Measurements from ENCODE around the gene PSIP1.
"Not testable (repeated sequence)": the region's sequence is repeated elsewhere in the genome, so short reads cannot be mapped to it uniquely, and the experiment has no call there.

The PSIP1 gene

GRCh38 chr9:15510789-15511575, at the start of gene PSIP1:
Gene PSIP1 (minus strand): TSS chr9:15510970. CDS start chr9:15510188, 782 bp downstream.
- DNase-seq (ENCODE audit: low read depth in 2 of 3, low spot score in 2 of 3), result peak; percentile 65 to 80 (median 76)

- no peak for DNase-seq (ENCODE audit: low read depth in 2 of 3, low spot score in 2 of 3)
These were observed 42.7 kb upstream of the PSIP1 start for GRCh38 chr9:15553528-15553898.

GRCh38 chr9:15552636-15553527, 42.1 kb upstream of the PSIP1 start, which contains the start of gene CCDC171:
Gene CCDC171 (plus strand): TSS chr9:15553043. CDS start chr9:15564089, 11,046 bp downstream.
- DNase-seq (ENCODE audit: low read depth in 2 of 3, low spot score in 2 of 3), result peak; percentile 55 to 68 (median 62)

- DNase-seq (ENCODE audit: low read depth in 2 of 3, low spot score in 2 of 3), result no peak
These were observed 38.8 kb upstream of the PSIP1 start for GRCh38 chr9:15549611-15550010.

- DNase-seq (ENCODE audit: low read depth in 2 of 3, low spot score in 2 of 3), result no peak
These were observed 32.5 kb upstream of the PSIP1 start for GRCh38 chr9:15543047-15543813.

- DNase-seq (ENCODE audit: low read depth in 2 of 3, low spot score in 2 of 3), result no peak
These were observed 31.9 kb upstream of the PSIP1 start for GRCh38 chr9:15542624-15543023.

GRCh38 chr9:15541872-15542271, 31.1 kb upstream of the PSIP1 start:
- no peak for DNase-seq (ENCODE audit: low read depth in 2 of 3, low spot score in 2 of 3)

GRCh38 chr9:15531380-15531779, 20.6 kb upstream of the PSIP1 start:
- DNase-seq (ENCODE audit: low read depth in 2 of 3, low spot score in 2 of 3), result no peak

GRCh38 chr9:15529566-15530324, 19.0 kb upstream of the PSIP1 start:
- DNase-seq (ENCODE audit: low read depth in 2 of 3, low spot score in 2 of 3), result no peak

GRCh38 chr9:15527035-15527434, 16.3 kb upstream of the PSIP1 start:
- DNase-seq (ENCODE audit: low read depth in 2 of 3, low spot score in 2 of 3), result not testable (repeated sequence)

- no peak for DNase-seq (ENCODE audit: low read depth in 2 of 3, low spot score in 2 of 3)
These were observed 15.2 kb upstream of the PSIP1 start for GRCh38 chr9:15525958-15526357.

- DNase-seq (ENCODE audit: low read depth in 2 of 3, low spot score in 2 of 3), result no peak
These were observed 14.2 kb upstream of the PSIP1 start for GRCh38 chr9:15524845-15525455.

- DNase-seq (ENCODE audit: low read depth in 2 of 3, low spot score in 2 of 3), result no peak
These were observed 11.5 kb upstream of the PSIP1 start for GRCh38 chr9:15522130-15522755.

- DNase-seq (ENCODE audit: low read depth in 2 of 3, low spot score in 2 of 3), result no peak
These were observed 10.5 kb upstream of the PSIP1 start for GRCh38 chr9:15521254-15521653.

- no peak for DNase-seq (ENCODE audit: low read depth in 2 of 3, low spot score in 2 of 3)
These were observed 9.1 kb upstream of the PSIP1 start for GRCh38 chr9:15519831-15520230.

- no peak for DNase-seq (ENCODE audit: low read depth in 2 of 3, low spot score in 2 of 3)
These were observed 2.6 kb upstream of the PSIP1 start for GRCh38 chr9:15513335-15513734.

- DNase-seq (ENCODE audit: low read depth in 2 of 3, low spot score in 2 of 3), result no peak
These were observed 2.1 kb upstream of the PSIP1 start for GRCh38 chr9:15512889-15513288.

GRCh38 chr9:15512204-15512603, 1.4 kb upstream of the PSIP1 start:
- no peak for DNase-seq (ENCODE audit: low read depth in 2 of 3, low spot score in 2 of 3)

GRCh38 chr9:15509931-15510788, 610 bp downstream of the PSIP1 start:
- DNase-seq (ENCODE audit: low read depth in 2 of 3, low spot score in 2 of 3), result peak; percentile 16 to 39 (median 32)
